Jurkat, Clone E6-1 (cell line): ENCODE results near the gene MED20. TPM values are rescaled to one million over a fixed set of nuclear protein-coding genes. Genes with fewer than 3 reads are reported as not detected.
"Not testable (repeated sequence)": the region's sequence is repeated elsewhere in the genome, so short reads cannot be mapped to it uniquely, and the experiment has no call there.

ENCODE experiments used
- DNase-seq: peaks from one replicate; pipeline ENCODE4 v3.0.0-alpha.2; 2011; ENCODE audit warnings: low read depth, low spot score
- H3K4me3 ChIP-seq: 2 replicates; pipeline ENCODE4 v1.5.1; 2011; ENCODE audit warnings: mild to moderate bottlenecking, low read length, control low read depth, moderate library complexity
- polyA plus RNA-seq: library from polyadenylated mRNA; unstranded; fragments of >200 nt; gene quantifications from one replicate; pipeline ENCODE4 v1.2.1, GENCODE V29; 2012; ENCODE audit warnings: missing spikeins; ENCODE audit not compliant: insufficient read length, insufficient read depth

The MED20 gene, protein sequence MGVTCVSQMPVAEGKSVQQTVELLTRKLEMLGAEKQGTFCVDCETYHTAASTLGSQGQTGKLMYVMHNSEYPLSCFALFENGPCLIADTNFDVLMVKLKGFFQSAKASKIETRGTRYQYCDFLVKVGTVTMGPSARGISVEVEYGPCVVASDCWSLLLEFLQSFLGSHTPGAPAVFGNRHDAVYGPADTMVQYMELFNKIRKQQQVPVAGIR
- polyA plus RNA-seq: 36.1 TPM

- H3K4me3 ChIP-seq: peak within 1 kb of the TSS; percentile 68
- DNase-seq: peak; percentile 92
Observed at GRCh38 chr6:41920921-41921711, at the start of gene MED20, which contains the start of gene BYSL. Gene MED20, minus strand, starts transcription at chr6:41921139. Its CDS starts 121 bp downstream, at chr6:41921018. Gene BYSL, plus strand, starts transcription at chr6:41921499. Its CDS starts 64 bp downstream, at chr6:41921563.

GRCh38 chr6:41970436-41970846 lies 49.5 kb upstream of the MED20 start:
- DNase-seq: no peak
- H3K4me3 ChIP-seq: no peak overlapping the region

GRCh38 chr6:41967312-41968287 lies 46.7 kb upstream of the MED20 start:
- H3K4me3 ChIP-seq: no peak overlapping the region
- DNase-seq: no peak

GRCh38 chr6:41966961-41967311 lies 46.0 kb upstream of the MED20 start:
- no peak for DNase-seq
- no peak overlapping the region for H3K4me3 ChIP-seq

DNA sequence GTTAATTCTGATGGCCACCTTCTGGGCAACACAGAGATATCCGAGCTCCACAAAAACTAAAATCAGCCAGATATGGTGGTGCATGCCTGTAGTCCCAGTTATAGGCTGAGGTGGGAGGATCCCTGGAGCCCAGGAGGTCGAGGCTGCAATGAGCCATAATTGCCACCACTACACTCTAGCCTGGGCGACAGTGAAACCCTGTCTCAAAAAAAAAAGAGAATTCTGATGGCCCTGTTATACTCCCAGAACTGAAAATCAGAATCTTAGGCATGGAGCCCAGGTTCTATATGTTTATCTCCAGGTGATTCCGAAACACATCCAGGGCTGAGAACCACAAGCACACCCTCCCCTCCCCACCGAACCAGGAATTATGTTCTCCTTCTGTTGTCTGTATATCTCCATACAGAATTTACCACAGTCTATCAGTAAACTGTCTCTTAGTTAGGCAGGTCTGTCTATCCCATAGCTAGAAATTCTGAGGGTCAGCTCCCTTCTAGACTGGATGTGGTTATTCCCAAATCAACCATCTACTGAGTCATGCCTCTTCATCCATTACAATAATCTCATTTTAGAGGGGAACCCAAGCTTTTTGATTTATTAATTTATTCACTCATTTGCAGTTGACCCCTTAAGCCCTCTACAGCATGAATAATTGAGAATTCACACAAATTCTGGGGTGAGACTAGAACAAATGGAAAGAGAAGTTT lies 45.4 kb upstream of the MED20 start:
- H3K4me3 ChIP-seq: no peak overlapping the region
- DNase-seq: no peak

GRCh38 chr6:41965429-41966213 lies 44.7 kb upstream of the MED20 start:
- no peak overlapping the region for H3K4me3 ChIP-seq
- DNase-seq: no peak

DNA sequence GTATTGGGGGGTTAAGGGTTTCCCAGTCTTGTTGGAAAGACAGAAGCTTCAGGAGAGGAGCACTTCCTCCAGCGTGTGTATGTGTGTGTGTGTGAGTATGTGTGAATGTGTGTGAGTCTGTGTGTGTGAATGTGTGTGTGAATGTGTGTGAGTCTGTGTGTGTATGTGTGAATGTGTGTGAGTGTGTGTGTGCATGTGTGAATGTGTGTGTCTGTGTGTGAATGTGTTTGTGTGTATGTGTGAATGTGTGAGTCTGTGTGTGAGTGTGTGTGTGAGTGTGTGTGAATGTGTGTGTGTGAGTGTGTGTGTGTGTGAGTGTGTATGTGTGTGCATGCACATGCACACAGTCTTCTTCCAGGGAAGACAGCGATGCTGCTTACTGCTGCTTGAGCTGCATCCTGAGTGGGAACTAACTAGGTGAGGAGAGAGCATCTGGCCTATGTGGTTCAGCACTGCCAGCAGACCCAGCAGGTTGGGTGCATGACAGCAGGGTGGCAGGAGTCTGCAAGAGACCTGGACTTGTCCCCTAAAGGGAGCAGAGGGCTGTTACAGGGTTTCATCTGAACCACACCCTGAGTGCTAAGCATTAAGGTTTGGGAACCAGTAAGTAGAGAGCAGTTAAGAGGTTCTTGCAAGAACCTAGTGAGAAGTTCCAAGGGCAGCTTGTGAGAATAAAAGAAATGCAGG lies 43.4 kb upstream of the MED20 start:
- no peak overlapping the region for H3K4me3 ChIP-seq
- DNase-seq: no peak

DNA sequence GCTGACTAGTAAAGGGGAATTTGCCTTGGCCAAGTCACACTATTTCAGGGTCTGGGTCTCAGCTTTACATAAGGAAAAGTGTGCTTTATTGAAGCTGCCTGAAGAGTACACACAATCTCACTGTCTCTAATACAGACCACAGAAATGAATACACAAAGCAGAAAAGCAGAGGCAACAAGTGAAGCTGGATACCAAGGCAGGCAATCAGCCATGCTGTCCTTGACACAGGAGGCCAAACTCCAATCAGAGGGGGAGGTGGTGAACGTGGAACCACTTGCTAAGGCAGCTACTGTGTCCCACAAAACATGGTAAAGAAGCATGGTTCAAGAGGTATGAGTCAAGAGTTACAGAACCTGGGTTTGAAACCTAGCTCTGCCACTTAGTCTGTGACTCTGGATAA lies 42.4 kb upstream of the MED20 start:
- no peak for DNase-seq
- no peak overlapping the region for H3K4me3 ChIP-seq

DNA sequence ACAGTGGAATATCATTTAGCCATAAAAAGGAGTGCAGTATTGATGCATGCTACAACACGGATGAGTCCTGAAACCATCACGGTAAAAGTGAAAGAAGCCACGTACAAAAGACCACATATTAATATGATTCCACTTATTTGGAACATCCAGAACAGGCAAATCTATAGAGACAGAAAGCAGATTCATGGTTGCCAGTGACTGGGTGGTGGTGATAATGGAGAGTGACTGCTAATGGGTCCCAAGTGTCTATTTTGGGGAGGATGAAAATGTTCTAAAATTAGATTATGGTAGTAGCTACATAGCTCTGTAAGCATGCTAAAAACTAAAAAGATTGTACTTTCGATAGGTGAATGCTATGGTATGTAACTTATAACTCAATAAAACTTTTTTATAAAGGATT lies 39.1 kb upstream of the MED20 start:
- H3K4me3 ChIP-seq: no peak overlapping the region
- no peak for DNase-seq

GRCh38 chr6:41958022-41958856 lies 37.3 kb upstream of the MED20 start:
- DNase-seq: no peak
- no peak overlapping the region for H3K4me3 ChIP-seq

GRCh38 chr6:41957117-41957516 lies 36.2 kb upstream of the MED20 start:
- H3K4me3 ChIP-seq: no peak overlapping the region
- DNase-seq: no peak

DNA sequence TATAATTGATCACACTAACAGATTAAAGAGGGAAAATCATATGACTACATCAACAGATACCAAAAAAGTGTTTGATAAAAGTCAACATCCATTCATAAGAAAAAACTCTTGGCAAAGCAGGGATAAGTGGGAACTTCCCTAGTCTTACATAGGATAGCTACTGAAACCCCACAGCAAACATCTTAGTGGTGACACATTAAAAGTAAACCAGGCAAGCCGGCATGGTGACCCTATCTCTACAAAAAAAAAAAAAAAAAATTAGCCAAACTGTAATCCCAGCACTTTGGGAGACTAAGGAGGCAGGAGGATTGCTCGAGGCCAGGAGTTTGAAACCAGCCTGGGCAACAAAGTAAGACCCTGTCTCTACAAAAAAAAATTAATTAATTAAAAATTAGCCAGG lies 34.5 kb upstream of the MED20 start:
- H3K4me3 ChIP-seq: no peak overlapping the region
- no peak for DNase-seq

DNA sequence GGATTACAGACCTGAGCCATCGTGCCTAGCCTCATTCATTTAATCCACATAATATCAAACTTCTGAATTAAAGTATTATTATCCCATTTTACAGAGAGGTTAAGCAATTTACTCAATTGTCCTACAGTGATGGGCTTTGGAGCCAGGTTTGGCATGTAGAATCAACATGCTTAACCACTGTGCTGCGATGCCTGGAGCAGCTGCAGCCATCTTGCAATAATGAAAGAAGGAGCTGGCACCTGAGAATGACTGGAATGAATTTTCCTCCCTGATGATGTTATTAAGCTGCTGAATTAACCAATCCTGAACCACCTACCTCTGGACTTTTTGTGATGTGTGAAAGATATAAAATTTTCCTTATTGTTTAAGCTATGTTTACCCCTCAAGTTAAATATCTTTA lies 33.7 kb upstream of the MED20 start:
- H3K4me3 ChIP-seq: no peak overlapping the region

DNA sequence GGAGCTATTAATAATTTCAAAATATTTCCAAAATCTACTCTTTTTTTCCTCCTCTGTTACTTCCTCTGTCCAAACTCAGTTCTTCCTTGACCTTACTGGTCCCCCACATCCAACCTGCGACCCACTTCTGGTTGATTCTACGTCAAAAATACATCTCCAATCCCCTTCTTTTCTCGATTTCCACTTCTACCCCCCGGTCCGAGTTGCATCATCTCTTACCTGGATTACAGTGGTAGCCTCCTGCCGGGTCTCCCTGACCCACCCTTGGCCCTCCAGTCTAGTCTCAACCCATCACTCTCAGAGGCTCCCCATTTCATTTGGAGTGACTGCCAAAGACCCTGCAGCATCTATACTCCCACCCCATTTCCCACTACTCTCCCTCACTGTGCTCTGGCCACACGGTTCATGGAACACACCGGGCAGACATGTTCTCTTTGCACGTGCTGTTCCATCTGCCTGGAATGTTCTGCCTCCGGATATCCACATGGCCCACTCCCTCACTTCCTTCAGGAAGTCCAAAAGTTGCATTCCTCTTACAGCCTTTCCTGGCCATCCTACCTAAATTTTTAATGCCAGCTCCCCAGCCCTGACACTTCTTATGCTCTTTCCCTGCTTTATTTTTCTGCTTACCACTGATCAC lies 26.8 kb upstream of the MED20 start:
- DNase-seq: no peak
- H3K4me3 ChIP-seq: no peak overlapping the region

More for the DNA sequence above, 33.7 kb upstream of the MED20 start:
- no peak for DNase-seq

DNA sequence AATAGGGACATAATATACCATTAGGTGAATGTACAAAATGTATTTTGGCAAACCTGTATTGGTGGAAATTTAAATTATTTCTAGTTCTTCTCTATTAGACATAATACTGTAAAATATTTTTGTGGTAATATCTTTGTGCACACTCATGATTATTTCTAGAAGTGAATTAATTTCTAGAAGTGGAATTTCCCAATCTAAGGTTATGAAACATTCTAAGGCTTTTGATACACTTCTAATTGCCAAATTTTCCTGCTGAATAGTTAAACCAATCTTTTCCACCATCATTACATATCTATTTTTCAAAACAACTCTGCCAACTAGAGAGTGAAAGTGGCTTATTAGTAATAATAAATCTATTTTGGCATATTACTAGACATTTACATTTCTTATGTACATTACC lies 22.5 kb upstream of the MED20 start:
- no peak overlapping the region for H3K4me3 ChIP-seq
- no peak for DNase-seq

- not testable (repeated sequence) for H3K4me3 ChIP-seq, DNase-seq
Observed at GRCh38 chr6:41942882-41943281, 21.9 kb upstream of the MED20 start.
